Skeletal muscle tissue (tissue), 4 donors: ENCODE results near the gene LMNB1. TPM values are rescaled to one million over a fixed set of nuclear protein-coding genes. Genes with fewer than 3 reads are reported as not detected.
"Not testable (repeated sequence)": the region's sequence is repeated elsewhere in the genome, so short reads cannot be mapped to it uniquely, and the experiment has no call there.

ENCODE experiments used
- H3K27ac ChIP-seq: one replicate; pipeline ENCODE4 v1.7.0; 2013; ENCODE audit warnings: mild to moderate bottlenecking, low read depth, low read length, inconsistent platforms
- H3K27me3 ChIP-seq, 3 donors: one replicate each; pipeline ENCODE4 v1.7.0; 2013; ENCODE audit warnings: low read length in 3 of 3; ENCODE audit not compliant: control insufficient read depth in 3 of 3, insufficient read depth in 3 of 3
- H3K36me3 ChIP-seq, 3 donors: one replicate each; pipeline ENCODE4 v1.7.0; 2013; ENCODE audit warnings: low read length in 3 of 3; ENCODE audit not compliant: control insufficient read depth in 3 of 3, insufficient read depth in 3 of 3
- H3K4me1 ChIP-seq, 3 donors: one replicate each; pipeline ENCODE4 v1.7.0; 2013; ENCODE audit warnings: low read length in 3 of 3, mild to moderate bottlenecking in 3 of 3; ENCODE audit not compliant: control insufficient read depth in 3 of 3, insufficient read depth in 3 of 3
- H3K4me3 ChIP-seq, 3 donors: one replicate each; pipeline ENCODE4 v1.7.0; 2013; ENCODE audit warnings: low read length in 3 of 3
- H3K9ac ChIP-seq, 3 donors: one replicate each; pipeline ENCODE4 v1.7.0; 2013; ENCODE audit warnings: low read length in 3 of 3, mild to moderate bottlenecking in 3 of 3, moderate library complexity in 2 of 3, low read depth in 1 of 3
- H3K9me3 ChIP-seq, 3 donors: one replicate each; pipeline ENCODE4 v1.7.0; 2013; ENCODE audit warnings: low read length in 3 of 3; ENCODE audit not compliant: control insufficient read depth in 3 of 3
- total RNA-seq: library from RNA; depleted of rRNA; stranded (reverse); fragments of >200 nt; gene quantifications from one replicate; pipeline ENCODE4 v1.2.3, GENCODE V29; 2014
- donor health status: Osteomylitis.

The LMNB1 gene
- total RNA-seq, 1 donor from 2014 or later = 27.7 TPM

DNA sequence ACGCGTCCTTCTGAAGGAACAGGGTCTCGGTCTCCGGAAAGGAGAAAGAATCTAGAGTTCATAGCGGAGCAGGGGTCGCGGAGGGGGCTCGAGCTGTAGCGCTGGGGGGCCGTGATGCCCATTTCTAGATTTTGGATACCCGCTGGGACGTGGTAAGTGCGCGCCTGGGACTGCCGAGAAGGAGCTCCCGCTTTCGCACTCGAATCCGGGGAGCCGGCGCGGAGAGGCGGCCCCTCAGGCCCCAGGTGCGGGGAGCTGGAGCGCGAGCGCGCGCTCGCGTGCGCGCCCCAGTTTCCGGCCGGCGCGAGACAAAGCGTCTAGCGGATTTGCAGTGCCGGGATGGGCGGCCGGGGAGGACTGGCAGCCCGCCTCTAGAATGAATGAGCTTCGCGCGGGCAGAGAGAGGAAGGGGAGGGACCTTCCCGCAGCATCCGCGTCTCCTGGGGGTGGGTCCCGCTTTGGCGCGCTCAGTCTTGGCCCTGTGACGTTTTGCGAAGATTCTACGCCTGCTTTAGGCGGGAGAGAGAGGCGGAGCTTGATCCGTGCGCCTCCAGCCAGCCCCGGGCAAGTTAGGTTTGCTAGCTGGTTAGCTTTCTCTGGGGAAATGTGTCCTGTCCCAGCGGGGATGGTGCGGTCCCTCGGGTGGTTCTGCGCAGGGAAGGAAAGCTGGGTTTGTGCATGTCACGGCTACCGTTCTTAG is 1.2 kb downstream of the LMNB1 start:
- Histone ChIP-seq H3K36me3 (no peaks in the 10 kb centered on the region), H3K4me1 (peaks cover 8 to 20% (median 16%) of the 10 kb centered on the region in 3 donors), H3K9me3 (no peaks in the 10 kb centered on the region), H3K27me3 (no peaks in the 10 kb centered on the region), H3K4me3 (peak overlapping the region; percentile 80 to 87 (median 86)), H3K27ac (peak overlapping the region; percentile 66), H3K9ac (peak overlapping the region; percentile 69 to 84 (median 76))

DNA sequence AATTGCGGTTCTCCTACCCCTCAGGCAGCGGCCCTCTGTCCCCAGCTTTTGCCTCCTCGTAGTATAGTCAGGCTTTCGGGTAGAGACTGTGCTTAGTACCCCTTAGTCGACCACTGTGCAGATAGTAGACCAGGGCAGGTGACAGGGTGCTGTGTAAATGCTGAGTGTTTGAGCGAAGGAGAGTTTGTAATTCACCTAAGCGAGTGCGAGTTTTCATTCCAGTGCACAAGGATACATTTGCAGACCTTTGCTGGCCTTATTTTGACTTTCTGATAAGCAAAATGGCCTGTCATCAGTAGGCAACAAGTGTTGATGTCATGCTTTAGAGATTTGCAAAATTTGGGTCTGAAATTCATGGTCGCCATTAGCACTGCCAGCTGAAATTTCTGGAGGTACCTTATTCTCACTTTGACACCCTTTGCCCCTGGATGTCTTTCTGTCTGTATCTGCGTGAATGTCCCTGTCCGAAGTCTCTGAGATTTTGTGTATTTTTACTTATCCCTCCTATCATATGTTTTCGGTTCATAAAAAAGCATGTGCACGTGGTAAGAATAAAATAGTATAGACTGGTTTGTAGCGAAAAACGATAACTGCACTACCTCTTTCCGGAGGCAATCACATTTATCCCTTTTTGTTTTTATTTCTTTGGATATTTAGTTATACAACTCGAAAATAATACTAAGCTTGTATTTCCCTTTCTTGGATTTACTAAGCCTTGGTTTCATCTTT is 1.9 kb downstream of the LMNB1 start:
- Histone ChIP-seq H3K9me3 (no peaks in the 10 kb centered on the region), H3K9ac (peak overlapping the region; percentile 69 to 84 (median 76)), H3K27ac (peak overlapping the region; percentile 66), H3K4me3 (peak overlapping the region; percentile 80 to 87 (median 86)), H3K27me3 (no peaks in the 10 kb centered on the region), H3K4me1 (peaks cover 8 to 20% (median 16%) of the 10 kb centered on the region in 3 donors), H3K36me3 (no peaks in the 10 kb centered on the region)

DNA sequence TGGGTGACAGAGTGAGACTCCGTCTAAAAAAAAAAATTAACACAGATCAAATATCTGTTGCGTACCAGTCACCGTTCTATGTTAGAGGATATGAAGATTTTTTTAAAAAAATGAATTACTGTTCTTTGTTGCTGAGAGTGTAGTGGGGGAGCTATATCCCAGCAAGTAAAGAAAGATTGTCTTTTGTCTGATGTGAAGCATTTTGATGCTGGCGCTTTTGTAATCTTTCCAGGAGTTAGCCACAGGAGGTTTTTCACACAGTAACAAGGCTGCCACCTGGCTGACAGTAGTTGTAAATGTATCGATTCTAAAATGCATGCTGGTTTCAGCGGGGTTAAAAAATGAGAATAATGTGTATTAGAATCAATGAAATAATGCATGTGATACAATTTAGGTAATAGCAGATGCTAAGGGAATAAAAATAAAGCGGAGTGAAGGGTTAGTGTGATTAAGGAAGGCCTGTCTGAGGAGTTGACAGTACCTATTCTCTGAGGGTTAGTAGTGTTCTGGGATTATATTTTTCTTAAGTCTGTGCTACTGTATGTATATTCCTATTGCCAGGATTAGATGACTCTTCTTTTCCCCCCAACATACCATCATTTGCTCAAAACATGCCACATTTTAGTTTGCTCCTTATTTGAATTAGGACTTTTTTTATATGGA is 3.4 kb downstream of the LMNB1 start:
- no peaks in the 10 kb centered on the region for H3K36me3 ChIP-seq
- no peak overlapping the region for H3K27ac ChIP-seq
- no peaks in the 10 kb centered on the region for H3K9me3 ChIP-seq
- H3K27me3 ChIP-seq = no peaks in the 10 kb centered on the region
- H3K4me1 ChIP-seq = peaks cover 8 to 20% (median 16%) of the 10 kb centered on the region in 3 donors
- H3K9ac ChIP-seq = no peak overlapping the region
- peak overlapping the region in 1 of 3 donors; percentile 2 for H3K4me3 ChIP-seq

DNA sequence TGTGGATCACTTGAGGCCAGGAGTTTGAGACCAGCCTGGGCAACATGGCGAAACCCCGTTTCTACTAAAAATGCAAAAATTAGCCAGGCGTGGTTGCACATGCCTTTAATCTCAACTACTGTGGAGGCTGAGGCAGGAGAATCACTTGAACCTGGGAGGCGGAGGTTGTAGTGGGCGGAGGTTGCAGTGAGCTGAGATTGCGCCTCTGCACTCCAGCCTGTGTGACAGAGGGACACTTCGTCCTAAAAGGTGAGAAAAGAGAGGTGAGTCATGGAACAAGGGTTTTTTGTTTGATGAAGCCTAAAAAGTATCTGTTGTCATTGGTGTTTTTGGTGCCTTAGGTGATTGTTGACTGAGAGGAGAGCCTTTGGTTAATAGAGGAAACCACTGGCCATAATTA is 11.5 kb downstream of the LMNB1 start:
- H3K4me1 ChIP-seq = not testable (repeated sequence)

DNA sequence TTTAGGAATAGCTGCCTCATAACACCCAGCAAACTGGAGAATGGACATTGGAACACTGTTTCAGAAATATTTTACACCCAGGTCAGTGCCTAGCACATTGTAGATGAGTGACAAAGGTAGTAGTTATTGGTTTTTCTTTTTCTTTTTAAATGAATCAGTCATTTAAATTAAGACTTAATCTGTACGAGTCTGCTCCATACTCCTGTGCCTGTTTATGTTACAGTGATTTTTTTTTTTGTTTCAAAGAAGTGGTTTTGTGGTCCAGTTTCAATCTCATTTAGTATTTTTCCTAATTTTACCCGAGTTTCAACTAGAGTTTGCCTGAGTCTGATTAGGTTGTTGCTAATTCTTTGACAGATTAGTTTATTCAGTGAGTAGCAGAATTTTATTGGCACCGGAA is 16.2 kb downstream of the LMNB1 start:
- H3K4me1 ChIP-seq = no peaks in the 10 kb centered on the region
- no peaks in the 10 kb centered on the region for H3K36me3 ChIP-seq
- no peak overlapping the region for H3K4me3 ChIP-seq
- H3K27me3 ChIP-seq = no peaks in the 10 kb centered on the region
- H3K9me3 ChIP-seq = no peaks in the 10 kb centered on the region
- no peak overlapping the region for H3K9ac ChIP-seq
- H3K27ac ChIP-seq = no peak overlapping the region

More for the DNA sequence above, 11.5 kb downstream of the LMNB1 start:
- H3K4me3 ChIP-seq, H3K27ac ChIP-seq, H3K27me3 ChIP-seq, H3K36me3 ChIP-seq, H3K9me3 ChIP-seq, H3K9ac ChIP-seq: not testable (repeated sequence)

DNA sequence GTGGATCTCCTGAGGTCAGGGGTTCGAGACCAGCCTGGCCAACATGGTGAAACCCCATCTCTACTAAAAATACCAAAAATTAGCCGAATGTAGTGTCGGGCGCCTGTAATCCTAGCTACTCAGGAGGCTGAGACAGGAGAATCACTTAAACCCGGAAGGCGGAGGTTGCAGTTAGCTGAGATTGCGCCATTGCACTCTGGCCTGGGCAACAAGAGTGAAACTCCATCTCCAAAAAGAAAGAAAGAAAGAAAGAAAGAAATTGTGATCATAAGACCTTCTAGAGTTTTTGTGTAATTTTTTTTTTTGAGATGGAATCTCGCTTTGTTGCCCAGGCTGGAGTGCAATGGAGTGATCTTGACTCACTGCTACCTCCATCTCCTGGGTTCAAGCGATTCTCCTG is 16.7 kb downstream of the LMNB1 start:
- H3K4me3 ChIP-seq, H3K27ac ChIP-seq, H3K4me1 ChIP-seq, H3K9ac ChIP-seq, H3K36me3 ChIP-seq, H3K9me3 ChIP-seq, H3K27me3 ChIP-seq: not testable (repeated sequence)

DNA sequence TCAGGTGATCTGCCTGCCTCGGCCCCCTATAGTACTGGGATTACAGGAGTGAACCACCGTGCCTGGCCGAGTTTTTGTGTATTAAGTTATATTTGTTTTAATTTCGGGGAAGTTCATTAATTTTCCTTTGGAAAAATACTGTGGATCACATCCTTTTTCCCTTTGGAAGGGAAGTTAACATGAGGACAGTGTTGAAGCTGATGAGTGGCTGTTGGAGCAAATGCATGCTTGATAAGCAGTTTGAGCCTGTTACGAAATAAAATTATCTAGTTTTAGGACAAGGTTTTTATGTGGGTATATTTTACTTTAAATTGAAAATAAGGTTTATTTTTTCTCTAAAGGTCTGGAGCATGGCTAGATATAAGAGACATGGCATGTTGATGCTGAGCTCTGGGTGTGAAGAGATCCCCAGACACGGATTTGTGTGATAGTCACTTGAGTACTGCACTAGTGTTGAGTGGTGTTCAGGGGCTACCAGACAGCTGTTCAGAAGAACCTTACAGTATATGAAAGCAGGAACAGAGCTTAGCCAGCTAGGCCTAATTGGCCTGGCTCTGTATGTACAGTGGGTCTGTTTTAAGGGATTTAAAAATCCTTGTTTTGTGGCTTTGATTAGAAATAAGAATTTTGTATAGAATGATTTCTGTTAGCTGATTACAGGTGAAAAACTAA is 17.4 kb downstream of the LMNB1 start:
- Histone ChIP-seq H3K9ac (no peak overlapping the region), H3K4me3 (no peak overlapping the region), H3K27me3 (no peaks in the 10 kb centered on the region), H3K9me3 (no peaks in the 10 kb centered on the region), H3K4me1 (no peaks in the 10 kb centered on the region), H3K27ac (no peak overlapping the region), H3K36me3 (no peaks in the 10 kb centered on the region)

DNA sequence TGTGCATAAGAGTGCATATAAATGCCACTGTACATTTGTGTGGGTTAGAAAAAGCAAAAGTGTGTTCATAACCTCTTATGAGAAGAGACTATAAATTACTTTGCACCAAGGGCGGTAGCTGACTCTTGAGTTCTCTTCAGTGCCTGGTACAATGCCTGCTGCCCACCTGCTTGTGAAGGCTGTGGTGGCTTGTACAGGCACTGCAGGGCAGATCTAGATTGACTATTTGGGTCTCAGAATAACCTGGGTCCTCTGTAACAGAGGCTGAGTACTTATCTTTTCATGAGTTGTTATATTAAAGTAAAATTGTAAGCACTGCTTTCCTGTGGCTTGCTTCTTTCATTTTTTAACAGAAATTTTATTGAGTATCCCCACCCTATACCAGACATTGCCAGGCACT is 22.8 kb downstream of the LMNB1 start:
- H3K27me3 ChIP-seq = no peaks in the 10 kb centered on the region
- H3K27ac ChIP-seq = no peak overlapping the region
- no peak overlapping the region for H3K4me3 ChIP-seq
- no peaks in the 10 kb centered on the region for H3K9me3 ChIP-seq
- no peaks in the 10 kb centered on the region for H3K36me3 ChIP-seq
- no peaks in the 10 kb centered on the region for H3K4me1 ChIP-seq
- H3K9ac ChIP-seq = no peak overlapping the region

DNA sequence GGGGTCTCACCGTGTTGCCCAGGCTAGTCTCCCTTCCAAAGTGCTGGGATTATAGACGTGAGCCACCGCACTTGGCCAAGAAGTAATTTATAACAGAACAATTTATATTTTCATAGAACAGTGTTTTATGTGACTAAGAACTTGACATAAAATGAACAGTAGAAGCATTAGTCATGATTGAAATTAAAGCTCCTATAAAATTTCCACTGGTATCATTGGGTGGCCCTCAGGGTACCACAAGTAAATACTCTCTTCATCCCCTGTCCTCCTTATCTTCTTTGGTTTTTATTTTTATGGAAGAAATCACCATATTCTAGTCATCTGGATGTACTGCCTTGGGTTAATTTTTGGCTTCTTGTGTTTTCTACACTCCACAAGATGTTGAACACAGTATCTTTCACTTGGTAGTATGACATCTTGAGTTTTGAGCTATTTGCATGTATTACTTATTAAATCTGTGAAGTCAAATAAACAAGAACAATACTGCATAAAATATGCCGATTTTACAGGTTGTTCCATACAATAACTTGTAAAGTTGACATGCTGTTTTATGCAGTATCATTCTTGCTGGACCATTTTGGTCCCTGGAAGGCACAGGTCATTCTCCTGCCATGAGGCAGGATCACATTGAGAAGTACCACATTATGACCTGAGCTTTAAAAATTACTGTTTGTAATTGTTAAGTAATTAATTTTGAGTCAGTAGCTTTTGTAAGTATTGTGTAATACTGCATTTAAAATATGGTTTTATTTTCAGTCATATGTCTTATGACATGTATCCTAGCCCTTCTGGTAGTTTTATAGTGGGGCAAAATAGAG is 24.4 kb downstream of the LMNB1 start:
- Histone ChIP-seq H3K9me3 (no peaks in the 10 kb centered on the region), H3K4me1 (no peaks in the 10 kb centered on the region), H3K27ac (no peak overlapping the region), H3K36me3 (peaks cover 0 to 5% (median 2%) of the 10 kb centered on the region in 3 donors), H3K4me3 (no peak overlapping the region), H3K9ac (no peak overlapping the region), H3K27me3 (no peaks in the 10 kb centered on the region)
